Activated CD4-positive, CD25-positive, alpha-beta regulatory T cell treated with anti-CD3 and anti-CD28 coated beads, Interleukin-2, amount 50 U/mL, for 24 hours (primary cell): Measurements from ENCODE around the gene ZNF143.
"Not testable (repeated sequence)": the region's sequence is repeated elsewhere in the genome, so short reads cannot be mapped to it uniquely, and the experiment has no call there.

ENCODE experiments used
- ATAC-seq, 2 donors: fragments of 150-1000 bp; cut with Tn5 transposase; one replicate each; pipeline ENCODE4 v1.10.0; 2021; ENCODE audit warnings: mild to moderate bottlenecking in 1 of 2, moderate library complexity in 1 of 2

The ZNF143 gene

GRCh38 chr11:9460322-9461062 is at the start of gene ZNF143:
ZNF143 (plus strand) TSS chr11:9461012; CDS start chr11:9471309, 10,297 bp downstream.
- peak; percentile 91 for ATAC-seq

- ATAC-seq: no peak
Measured at GRCh38 chr11:9428706-9429105, 32.1 kb upstream of the ZNF143 start.

- ATAC-seq: no peak
Measured at GRCh38 chr11:9438611-9439010, 22.2 kb upstream of the ZNF143 start.

GRCh38 chr11:9446230-9446629 is 14.6 kb upstream of the ZNF143 start:
- no peak for ATAC-seq

- ATAC-seq: no peak
Measured at GRCh38 chr11:9448576-9449352, 12.0 kb upstream of the ZNF143 start.

GRCh38 chr11:9452023-9452422 is 8.8 kb upstream of the ZNF143 start:
- not testable (repeated sequence) for ATAC-seq

- ATAC-seq: no peak
Measured at GRCh38 chr11:9455722-9456121, 5.1 kb upstream of the ZNF143 start.

GRCh38 chr11:9459667-9460321 is 1.0 kb upstream of the ZNF143 start:
- no peak for ATAC-seq

GRCh38 chr11:9461063-9461759 is 399 bp downstream of the ZNF143 start:
- ATAC-seq: peak; percentile 39 to 52

- ATAC-seq: no peak
Measured at GRCh38 chr11:9461760-9462134, 935 bp downstream of the ZNF143 start.

GRCh38 chr11:9462172-9462799 is 1.5 kb downstream of the ZNF143 start:
- no peak for ATAC-seq

- no peak for ATAC-seq
Measured at GRCh38 chr11:9462806-9463537, 2.2 kb downstream of the ZNF143 start.

- ATAC-seq: no peak
Measured at GRCh38 chr11:9470765-9471164, 10.0 kb downstream of the ZNF143 start.

- ATAC-seq: no peak
Measured at GRCh38 chr11:9473408-9473807, 12.6 kb downstream of the ZNF143 start.

- no peak for ATAC-seq
Measured at GRCh38 chr11:9479899-9480298, 19.1 kb downstream of the ZNF143 start.

- ATAC-seq: no peak
Measured at GRCh38 chr11:9489080-9489765, 28.4 kb downstream of the ZNF143 start.

- ATAC-seq: no peak
Measured at GRCh38 chr11:9490376-9490775, 29.6 kb downstream of the ZNF143 start.

- ATAC-seq: no peak
Measured at GRCh38 chr11:9493492-9493891, 32.7 kb downstream of the ZNF143 start.

GRCh38 chr11:9494316-9494715 is 33.5 kb downstream of the ZNF143 start:
- ATAC-seq: no peak

- no peak for ATAC-seq
Measured at GRCh38 chr11:9495803-9496514, 35.1 kb downstream of the ZNF143 start.
